Measurements from ENCODE around the gene FBXL13.
"Not testable (repeated sequence)": the region's sequence is repeated elsewhere in the genome, so short reads cannot be mapped to it uniquely, and the experiment has no call there.

DNA sequence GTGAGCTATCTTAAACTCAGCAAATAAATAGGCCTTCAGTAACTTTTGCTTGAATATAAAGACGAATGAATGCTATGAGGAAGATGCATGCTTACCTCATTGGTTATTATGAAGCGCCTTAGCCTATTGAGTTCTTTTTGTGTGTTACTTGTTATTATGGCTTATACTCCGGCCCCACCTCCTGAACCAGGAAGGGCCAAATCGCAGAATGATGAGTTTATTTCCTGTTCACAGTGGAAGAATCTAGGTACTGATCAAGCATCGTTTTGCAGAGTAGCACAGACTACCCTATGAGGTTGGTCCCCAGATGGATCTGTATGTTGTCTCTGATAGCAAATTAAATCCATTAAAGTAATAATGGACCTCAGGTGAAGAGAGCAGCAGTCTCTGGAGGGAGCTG is 283.2 kb downstream of the FBXL13 start:
- not testable (repeated sequence) for TF ChIP-seq POLR2AphosphoS5, TCF7L2 (IDR thresholded peaks at IDR 0.05; ENCODE audit: low read depth, low read length)
- TF ChIP-seq, protein P1, sequence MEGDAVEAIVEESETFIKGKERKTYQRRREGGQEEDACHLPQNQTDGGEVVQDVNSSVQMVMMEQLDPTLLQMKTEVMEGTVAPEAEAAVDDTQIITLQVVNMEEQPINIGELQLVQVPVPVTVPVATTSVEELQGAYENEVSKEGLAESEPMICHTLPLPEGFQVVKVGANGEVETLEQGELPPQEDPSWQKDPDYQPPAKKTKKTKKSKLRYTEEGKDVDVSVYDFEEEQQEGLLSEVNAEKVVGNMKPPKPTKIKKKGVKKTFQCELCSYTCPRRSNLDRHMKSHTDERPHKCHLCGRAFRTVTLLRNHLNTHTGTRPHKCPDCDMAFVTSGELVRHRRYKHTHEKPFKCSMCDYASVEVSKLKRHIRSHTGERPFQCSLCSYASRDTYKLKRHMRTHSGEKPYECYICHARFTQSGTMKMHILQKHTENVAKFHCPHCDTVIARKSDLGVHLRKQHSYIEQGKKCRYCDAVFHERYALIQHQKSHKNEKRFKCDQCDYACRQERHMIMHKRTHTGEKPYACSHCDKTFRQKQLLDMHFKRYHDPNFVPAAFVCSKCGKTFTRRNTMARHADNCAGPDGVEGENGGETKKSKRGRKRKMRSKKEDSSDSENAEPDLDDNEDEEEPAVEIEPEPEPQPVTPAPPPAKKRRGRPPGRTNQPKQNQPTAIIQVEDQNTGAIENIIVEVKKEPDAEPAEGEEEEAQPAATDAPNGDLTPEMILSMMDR (IDR thresholded peaks at IDR 0.05), result not testable (repeated sequence)
